ENCODE data around the gene DBI.

The DBI gene

GRCh38 chr2:119366649-119367471, at the start of gene DBI, which contains the start of gene C2orf76:
DBI (plus strand) TSS chr2:119366977; CDS start chr2:119367052, 75 bp downstream.
C2orf76 (minus strand) TSS chr2:119366834; CDS start chr2:119339959, 26,875 bp downstream.
- DNase-seq: peak; percentile 78

GRCh38 chr2:119317554-119317953, 49.2 kb upstream of the DBI start:
- no peak for DNase-seq

- DNase-seq: no peak
These were observed 47.2 kb upstream of the DBI start for GRCh38 chr2:119319593-119319992.

GRCh38 chr2:119323459-119323858, 43.3 kb upstream of the DBI start:
- no peak for DNase-seq

- DNase-seq: no peak
These were observed 42.0 kb upstream of the DBI start for GRCh38 chr2:119324685-119325270.

- DNase-seq: peak; percentile 83
These were observed 39.8 kb upstream of the DBI start for GRCh38 chr2:119326938-119327337.

GRCh38 chr2:119327431-119327830, 39.3 kb upstream of the DBI start:
- no peak for DNase-seq

- DNase-seq: no peak
These were observed 33.8 kb upstream of the DBI start for GRCh38 chr2:119332953-119333352.

GRCh38 chr2:119333360-119333759, 33.4 kb upstream of the DBI start:
- DNase-seq: no peak

GRCh38 chr2:119333833-119334232, 32.9 kb upstream of the DBI start:
- DNase-seq: no peak

GRCh38 chr2:119337749-119338148, 29.0 kb upstream of the DBI start:
- no peak for DNase-seq

GRCh38 chr2:119338272-119338671, 28.5 kb upstream of the DBI start:
- DNase-seq: no peak

- no peak for DNase-seq
These were observed 27.8 kb upstream of the DBI start for GRCh38 chr2:119338826-119339561.

- DNase-seq: no peak
These were observed 27.2 kb upstream of the DBI start for GRCh38 chr2:119339562-119339923.

- no peak for DNase-seq
These were observed 25.1 kb upstream of the DBI start for GRCh38 chr2:119341684-119342083.

GRCh38 chr2:119349289-119349688, 17.5 kb upstream of the DBI start:
- DNase-seq: no peak

- DNase-seq: no peak
These were observed 16.3 kb upstream of the DBI start for GRCh38 chr2:119350311-119350998.

- no peak for DNase-seq
These were observed 14.4 kb upstream of the DBI start for GRCh38 chr2:119352357-119352756.

- DNase-seq: no peak
These were observed 11.9 kb upstream of the DBI start for GRCh38 chr2:119354860-119355259.

- no peak for DNase-seq
These were observed 7.0 kb upstream of the DBI start for GRCh38 chr2:119359774-119360173.

GRCh38 chr2:119360423-119360966, 6.3 kb upstream of the DBI start:
- DNase-seq: no peak

GRCh38 chr2:119364798-119365197, 2.0 kb upstream of the DBI start:
- no peak for DNase-seq

GRCh38 chr2:119365436-119365835, 1.3 kb upstream of the DBI start:
- DNase-seq: no peak
